HL-60 (cell line): ENCODE data around the gene ARL14EP.

Experiments used
- POLR2AphosphoS5 ChIP-seq: IDR thresholded peaks from 2 replicates; pipeline ENCODE4 v1.6.1; 2012; ENCODE audit warnings: low read depth
- TF ChIP-seq, protein P1 (sequence below): IDR thresholded peaks from one replicate; pipeline ENCODE4 v1.5.1; 2011; ENCODE audit warnings: low read length, control low read depth, inconsistent platforms; ENCODE audit not compliant: insufficient read depth

- TF ChIP-seq, protein P1, sequence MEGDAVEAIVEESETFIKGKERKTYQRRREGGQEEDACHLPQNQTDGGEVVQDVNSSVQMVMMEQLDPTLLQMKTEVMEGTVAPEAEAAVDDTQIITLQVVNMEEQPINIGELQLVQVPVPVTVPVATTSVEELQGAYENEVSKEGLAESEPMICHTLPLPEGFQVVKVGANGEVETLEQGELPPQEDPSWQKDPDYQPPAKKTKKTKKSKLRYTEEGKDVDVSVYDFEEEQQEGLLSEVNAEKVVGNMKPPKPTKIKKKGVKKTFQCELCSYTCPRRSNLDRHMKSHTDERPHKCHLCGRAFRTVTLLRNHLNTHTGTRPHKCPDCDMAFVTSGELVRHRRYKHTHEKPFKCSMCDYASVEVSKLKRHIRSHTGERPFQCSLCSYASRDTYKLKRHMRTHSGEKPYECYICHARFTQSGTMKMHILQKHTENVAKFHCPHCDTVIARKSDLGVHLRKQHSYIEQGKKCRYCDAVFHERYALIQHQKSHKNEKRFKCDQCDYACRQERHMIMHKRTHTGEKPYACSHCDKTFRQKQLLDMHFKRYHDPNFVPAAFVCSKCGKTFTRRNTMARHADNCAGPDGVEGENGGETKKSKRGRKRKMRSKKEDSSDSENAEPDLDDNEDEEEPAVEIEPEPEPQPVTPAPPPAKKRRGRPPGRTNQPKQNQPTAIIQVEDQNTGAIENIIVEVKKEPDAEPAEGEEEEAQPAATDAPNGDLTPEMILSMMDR = no peak
- no peak for TF ChIP-seq POLR2AphosphoS5
Measured at GRCh38 chr11:30312243-30312642, 10.7 kb upstream of the ARL14EP start.
